Tibial nerve (tissue), 4 donors: ENCODE data around the gene SEC16A. TPM values are rescaled to one million over a fixed set of nuclear protein-coding genes. Genes with fewer than 3 reads are reported as not detected.

Experiments used
- DNase-seq, 2 donors: peaks; one replicate each; pipeline ENCODE4 v3.0.0-alpha.2; 2019; ENCODE audit warnings: low spot score in 2 of 2
- H3K27ac ChIP-seq, 4 donors: fragments of 200-600 bp; sonication (generic) in 3 of 4; one replicate each; pipeline ENCODE4 v1.5.1; 2017 to 2019; ENCODE audit warnings: mild to moderate bottlenecking in 1 of 4
- H3K27me3 ChIP-seq, 2 donors: fragments of 200-600 bp; sonication (generic) in 1 of 2; one replicate each; pipeline versions ENCODE4 v1.5.1 to v1.6.0; 2017 to 2019
- H3K36me3 ChIP-seq, 3 donors: fragments of 200-600 bp; sonication (generic); one replicate each; pipeline ENCODE4 v1.5.1; 2018 to 2019
- H3K4me1 ChIP-seq, 4 donors: fragments of 200-600 bp; sonication (generic) in 3 of 4; one replicate each; pipeline ENCODE4 v1.5.1; 2017 to 2019
- H3K4me3 ChIP-seq, 4 donors: fragments of 200-600 bp; sonication (generic) in 3 of 4; one replicate each; pipeline ENCODE4 v1.5.1; 2017 to 2019; ENCODE audit warnings: mild to moderate bottlenecking in 1 of 4, moderate library complexity in 1 of 4
- H3K9me3 ChIP-seq, 4 donors: fragments of 200-600 bp; sonication (generic) in 3 of 4; one replicate each; pipeline ENCODE4 v1.5.1; 2017 to 2019
- EP300 ChIP-seq, 2 donors: sonication (generic); formaldehyde crosslinking; IDR thresholded peaks; one replicate each; pipeline ENCODE4 v1.6.1; 2017; ENCODE audit warnings: antibody characterized with exemption in 2 of 2, mild to moderate bottlenecking in 1 of 2
- POLR2A ChIP-seq, 2 donors: fragments of 450-650 bp; IDR thresholded peaks; one replicate each; pipeline ENCODE4 v1.6.1; 2017; ENCODE audit warnings: antibody characterized with exemption in 2 of 2, mild to moderate bottlenecking in 2 of 2, moderate library complexity in 2 of 2
- WGBS, 2 donors: methylation state at CpG; one replicate each; pipeline ENCODE4 v1.1.5; 2018; 5-methylcytosine and 5-hydroxymethylcytosine counted together
- total RNA-seq, 4 donors: library from RNA; depleted of rRNA; stranded (reverse); fragments of >200 nt; gene quantifications; one replicate each; pipeline ENCODE4 v1.1.0, GENCODE V29; 2016
- TF ChIP-seq, protein P1 (sequence below), 5 experiments: fragments of 200-600 bp in 3 of 5; fragments of 450-650 bp in 2 of 5; sonication (generic) in 3 of 5; IDR thresholded peaks; one replicate each; pipeline ENCODE4 v1.5.1; 2016 to 2019; ENCODE audit warnings: antibody characterized with exemption in 5 of 5, mild to moderate bottlenecking in 3 of 5, moderate library complexity in 2 of 5

The SEC16A gene
- total RNA-seq, 4 donors from 2014 or later, result 45.8 to 67.5 (median 47.9) TPM

DNA sequence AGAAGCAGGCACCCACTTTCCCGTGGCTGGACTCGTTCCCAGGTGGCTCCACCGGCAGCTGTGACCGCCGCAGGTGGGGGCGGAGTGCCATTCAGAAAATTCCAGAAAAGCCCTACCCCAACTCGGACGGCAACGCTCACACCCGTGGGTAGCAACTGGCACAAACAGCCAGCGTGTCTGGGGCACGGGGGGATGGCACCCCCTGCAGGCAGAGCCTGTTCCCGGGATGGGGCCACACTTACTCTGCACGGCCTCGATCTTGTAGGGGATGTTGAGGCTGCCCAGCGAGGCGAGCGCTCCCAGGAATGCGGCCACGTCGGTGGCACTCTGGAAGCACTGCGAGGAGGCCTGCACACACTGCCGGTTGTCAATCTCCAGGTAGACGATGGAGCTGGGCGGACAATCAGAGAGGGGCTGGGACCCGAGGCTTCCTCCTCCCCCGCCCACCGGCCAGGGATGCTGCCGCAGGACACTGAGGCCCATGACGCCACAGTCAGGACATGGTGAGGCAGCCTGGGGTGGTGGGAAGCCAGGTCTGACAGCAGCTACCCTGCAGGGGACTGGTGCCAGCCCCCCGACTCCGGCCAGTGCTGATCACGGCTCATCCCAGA, 20.2 kb upstream of the SEC16A start:
- TF ChIP-seq, protein P1, sequence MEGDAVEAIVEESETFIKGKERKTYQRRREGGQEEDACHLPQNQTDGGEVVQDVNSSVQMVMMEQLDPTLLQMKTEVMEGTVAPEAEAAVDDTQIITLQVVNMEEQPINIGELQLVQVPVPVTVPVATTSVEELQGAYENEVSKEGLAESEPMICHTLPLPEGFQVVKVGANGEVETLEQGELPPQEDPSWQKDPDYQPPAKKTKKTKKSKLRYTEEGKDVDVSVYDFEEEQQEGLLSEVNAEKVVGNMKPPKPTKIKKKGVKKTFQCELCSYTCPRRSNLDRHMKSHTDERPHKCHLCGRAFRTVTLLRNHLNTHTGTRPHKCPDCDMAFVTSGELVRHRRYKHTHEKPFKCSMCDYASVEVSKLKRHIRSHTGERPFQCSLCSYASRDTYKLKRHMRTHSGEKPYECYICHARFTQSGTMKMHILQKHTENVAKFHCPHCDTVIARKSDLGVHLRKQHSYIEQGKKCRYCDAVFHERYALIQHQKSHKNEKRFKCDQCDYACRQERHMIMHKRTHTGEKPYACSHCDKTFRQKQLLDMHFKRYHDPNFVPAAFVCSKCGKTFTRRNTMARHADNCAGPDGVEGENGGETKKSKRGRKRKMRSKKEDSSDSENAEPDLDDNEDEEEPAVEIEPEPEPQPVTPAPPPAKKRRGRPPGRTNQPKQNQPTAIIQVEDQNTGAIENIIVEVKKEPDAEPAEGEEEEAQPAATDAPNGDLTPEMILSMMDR (IDR thresholded peaks at IDR 0.05), result peak in 1 of 5 experiments; percentile 13
- no peak for TF ChIP-seq POLR2A (IDR thresholded peaks at IDR 0.05)
- Histone ChIP-seq H3K27me3 (no peaks in the 10 kb centered on the region), H3K36me3 (peaks cover 4 to 100% (median 73%) of the 10 kb centered on the region in 3 donors), H3K4me3 (no peak overlapping the region), H3K9me3 (no peaks in the 10 kb centered on the region), H3K27ac (peak overlapping the region in 2 of 4 donors; percentile 11 to 56), H3K4me1 (peaks cover 0 to 11% (median 0%) of the 10 kb centered on the region in 4 donors)
- WGBS, 2 donors, result 76 to 81% methylated on average over 30 to 32 of the region's 33 CpGs
- no peak for DNase-seq

DNA sequence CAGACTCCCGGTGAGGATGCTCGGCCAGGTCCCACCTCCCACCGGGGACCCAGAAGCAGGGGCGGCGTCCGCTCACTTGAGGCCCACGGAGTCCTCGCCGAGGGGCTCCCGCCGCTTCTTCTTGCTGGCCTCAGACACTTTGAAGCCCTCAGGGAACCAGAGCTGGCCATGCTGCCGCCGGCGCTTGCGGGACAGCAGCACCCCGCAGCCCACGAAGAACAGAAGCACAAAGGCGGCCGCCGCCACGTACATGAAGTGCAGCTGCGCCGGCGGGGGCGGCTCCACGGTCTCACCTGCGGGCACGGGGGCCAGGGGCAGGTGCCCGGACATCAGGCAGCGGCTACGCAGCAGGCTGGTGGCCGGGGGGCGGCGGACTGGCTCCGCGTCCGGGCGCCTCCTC, 19.4 kb upstream of the SEC16A start:
- no peak for DNase-seq
- H3K27ac ChIP-seq, result peak overlapping the region in 1 of 4 donors; percentile 56
- H3K4me3 ChIP-seq, result no peak overlapping the region
- 92 to 98% methylated on average over 15 to 29 of the region's 38 CpGs for WGBS, 2 donors
- no peaks in the 10 kb centered on the region for H3K9me3 ChIP-seq
- H3K36me3 ChIP-seq, result peaks cover 4 to 100% (median 72%) of the 10 kb centered on the region in 3 donors
- TF ChIP-seq EP300 (IDR thresholded peaks at IDR 0.05) (no peak), POLR2A (IDR thresholded peaks at IDR 0.05) (no peak)
- TF ChIP-seq, protein P1 (IDR thresholded peaks at IDR 0.05), result no peak
- peaks cover 0 to 11% (median 0%) of the 10 kb centered on the region in 4 donors for H3K4me1 ChIP-seq
- H3K27me3 ChIP-seq, result no peaks in the 10 kb centered on the region

DNA sequence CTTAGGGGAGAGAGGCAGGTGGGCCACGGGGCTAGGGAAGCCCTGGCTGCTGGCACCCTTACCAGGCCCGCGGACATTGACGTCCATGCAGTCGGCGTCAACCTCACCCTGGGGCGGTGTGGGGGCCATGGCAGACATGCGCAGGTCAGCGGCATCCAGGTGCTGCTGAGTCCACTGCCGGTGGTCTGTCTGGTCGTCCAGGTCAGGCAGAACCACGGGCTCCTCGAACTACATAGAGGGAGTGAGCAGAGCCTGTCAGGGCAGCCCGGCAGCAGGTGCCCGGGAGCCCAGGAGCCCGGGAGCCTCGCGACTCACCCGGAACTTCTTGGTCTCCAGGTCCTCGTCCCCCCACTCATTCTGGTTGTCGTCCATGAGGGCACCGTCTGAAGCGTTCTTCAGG, 18.8 kb upstream of the SEC16A start:
- H3K36me3 ChIP-seq, result peaks cover 4 to 100% (median 68%) of the 10 kb centered on the region in 3 donors
- H3K4me3 ChIP-seq, result no peak overlapping the region
- no peak overlapping the region for H3K27ac ChIP-seq
- WGBS, 2 donors, result 91 to 93% methylated on average over 13 to 23 of the region's 23 CpGs
- no peaks in the 10 kb centered on the region for H3K9me3 ChIP-seq
- no peaks in the 10 kb centered on the region for H3K27me3 ChIP-seq
- DNase-seq, result no peak
- H3K4me1 ChIP-seq, result peaks cover 0 to 11% (median 0%) of the 10 kb centered on the region in 4 donors
- no peak for TF ChIP-seq EP300 (IDR thresholded peaks at IDR 0.05)
- TF ChIP-seq, protein P1 (IDR thresholded peaks at IDR 0.05), result no peak
- TF ChIP-seq POLR2A (IDR thresholded peaks at IDR 0.05), result no peak

DNA sequence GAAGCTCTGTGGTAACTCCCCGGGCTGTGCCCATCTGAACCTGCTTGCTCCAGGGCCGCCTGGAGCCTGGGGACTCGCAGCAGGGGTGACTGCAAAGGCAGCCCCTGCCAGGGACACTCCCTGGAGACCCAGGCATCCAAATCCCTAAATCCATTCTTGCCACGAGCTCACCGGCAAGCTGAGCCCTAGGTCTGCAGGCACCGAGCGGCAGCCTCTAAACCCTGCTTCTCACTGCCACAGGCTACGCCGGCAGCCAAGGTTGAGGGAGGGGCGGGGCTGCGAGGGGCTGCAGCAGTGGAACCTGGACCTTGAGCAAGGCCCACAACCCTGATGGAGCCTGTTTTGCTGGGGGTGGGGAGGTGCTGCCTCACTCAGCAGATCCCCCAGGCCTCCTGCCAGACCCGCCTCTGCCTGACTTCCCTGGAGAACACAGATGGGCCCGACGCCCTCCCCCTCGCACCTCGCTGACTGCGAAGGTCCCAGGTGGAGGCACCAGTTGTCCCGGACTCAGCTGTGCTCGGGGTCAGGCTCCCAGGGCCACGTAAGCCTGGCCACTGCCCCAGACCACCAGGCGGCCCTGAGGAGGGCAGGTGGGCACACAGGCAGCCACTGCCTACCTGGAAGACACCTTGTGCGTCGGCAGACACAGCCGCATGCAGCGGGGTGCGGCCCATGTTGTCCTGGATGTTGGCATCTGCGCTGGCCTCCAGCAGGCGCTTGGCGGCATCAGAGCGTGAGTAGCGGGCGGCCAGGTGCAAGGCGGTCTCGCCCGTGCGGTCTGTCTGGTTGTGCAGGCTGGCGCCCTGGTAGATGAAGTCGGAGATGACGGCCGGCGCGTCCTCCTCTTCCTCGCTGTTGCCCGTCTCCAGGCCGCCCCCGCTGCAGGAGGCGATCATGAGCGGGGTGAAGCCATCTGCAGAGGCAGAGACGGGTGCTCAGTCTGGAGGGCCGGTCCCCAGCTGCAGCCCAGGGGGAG, 17.4 kb upstream of the SEC16A start:
- Histone ChIP-seq H3K27me3 (no peaks in the 10 kb centered on the region), H3K36me3 (peaks cover 4 to 100% (median 65%) of the 10 kb centered on the region in 3 donors), H3K4me1 (peaks cover 0 to 23% (median 3%) of the 10 kb centered on the region in 4 donors), H3K27ac (no peak overlapping the region), H3K9me3 (no peaks in the 10 kb centered on the region), H3K4me3 (no peak overlapping the region)
- WGBS, 2 donors, result 91 to 95% methylated on average over 22 to 40 of the region's 50 CpGs
- no peak for DNase-seq
- TF ChIP-seq POLR2A (IDR thresholded peaks at IDR 0.05) (no peak), EP300 (IDR thresholded peaks at IDR 0.05) (no peak)
- TF ChIP-seq, protein P1 (IDR thresholded peaks at IDR 0.05), result no peak
